Pons (tissue), 1 donor: ENCODE results near the gene MRPL11.
A peak's percentile ranks its signal among the peaks of the same experiment; 100 is the strongest.

ENCODE experiments used
- DNase-seq: peaks from one replicate; pipeline ENCODE4 v3.0.0-alpha.2; 2016; ENCODE audit warnings: low spot score

Gene MRPL11

GRCh38 chr11:66388780-66389386 is 49.8 kb downstream of the MRPL11 start:
- DNase-seq: peak; percentile 59

- peak; percentile 82 for DNase-seq
Observed at GRCh38 chr11:66386171-66387069, 52.2 kb downstream of the MRPL11 start.
